TTC549 (cell line): ENCODE measurements around the gene PRIM2.
"Not testable (repeated sequence)": the region's sequence is repeated elsewhere in the genome, so short reads cannot be mapped to it uniquely, and the experiment has no call there.

Source experiments
- FAIRE-seq: peaks from 2 replicates; lab custom pipeline; 2012; peaks lifted over from hg19 to GRCh38; lab: Jason Lieb, UNC

The PRIM2 gene

DNA sequence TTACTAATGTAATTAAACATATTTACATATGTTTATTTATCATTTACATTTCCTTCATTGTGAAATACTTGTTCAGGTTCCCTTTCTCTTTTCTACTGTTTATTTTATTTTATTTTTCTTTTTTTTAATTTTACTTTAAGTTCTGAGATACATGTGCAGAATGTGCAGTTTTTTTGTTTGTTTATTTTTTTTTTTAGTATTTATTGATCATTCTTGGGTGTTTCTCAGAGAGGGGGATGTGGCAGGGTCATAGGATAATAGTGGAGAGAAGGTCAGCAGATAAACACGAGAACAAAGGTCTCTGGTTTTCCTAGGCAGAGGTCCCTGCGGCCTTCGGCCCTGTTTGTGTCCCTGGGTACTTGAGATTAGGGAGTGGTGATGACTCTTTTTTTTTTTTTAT is 8.7 kb upstream of the PRIM2 start:
- FAIRE-seq, result not testable (repeated sequence)

DNA sequence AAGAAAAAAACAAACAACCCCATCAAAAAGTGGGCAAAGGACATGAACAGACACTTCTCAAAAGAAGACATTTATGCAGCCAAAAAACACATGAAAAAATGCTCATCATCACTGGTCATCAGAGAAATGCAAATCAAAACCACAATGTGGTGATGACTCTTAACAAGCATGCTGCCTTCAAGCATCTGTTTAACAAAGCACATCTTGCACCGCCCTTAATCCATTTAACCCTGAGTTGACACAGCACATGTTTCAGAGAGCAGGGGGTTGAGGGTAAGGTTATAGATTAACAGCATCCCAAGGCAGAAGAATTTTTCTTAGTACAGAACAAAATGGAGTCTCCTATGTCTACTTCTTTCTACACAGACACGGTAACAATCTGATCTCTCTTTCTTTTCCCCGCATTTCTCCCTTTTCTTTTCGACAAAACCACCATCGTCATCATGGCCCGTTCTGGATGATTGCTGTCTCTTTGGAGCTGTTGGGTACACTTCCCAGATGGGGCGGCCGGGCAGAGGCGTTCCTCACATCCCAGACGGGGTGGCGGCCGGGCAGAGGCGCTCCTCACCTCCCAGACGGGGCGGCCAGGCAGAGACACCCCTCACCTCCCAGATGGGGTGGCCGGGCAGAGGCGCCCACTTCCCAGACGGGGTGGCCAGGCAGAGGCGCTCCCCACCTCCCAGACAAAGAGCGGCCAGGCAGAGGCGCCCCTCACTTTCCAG is 7.2 kb upstream of the PRIM2 start:
- FAIRE-seq, result not testable (repeated sequence)

DNA sequence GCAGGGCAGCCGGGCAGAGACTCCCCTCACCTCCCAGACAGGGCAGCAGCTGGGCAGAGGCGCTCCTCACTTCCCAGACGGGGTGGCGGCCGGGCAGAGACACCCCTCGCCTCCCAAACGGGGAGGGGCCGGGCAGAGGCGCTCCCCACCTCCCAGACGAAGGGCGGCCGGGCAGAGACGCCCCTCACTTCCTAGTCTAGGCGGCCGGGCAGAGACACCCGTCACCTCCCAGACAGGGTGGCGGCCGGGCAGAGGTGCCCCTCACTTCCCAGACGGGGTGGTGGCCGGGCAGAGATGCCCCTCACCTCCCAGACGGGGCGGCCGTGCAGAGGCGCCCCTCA is 6.6 kb upstream of the PRIM2 start:
- FAIRE-seq, result no peak

DNA sequence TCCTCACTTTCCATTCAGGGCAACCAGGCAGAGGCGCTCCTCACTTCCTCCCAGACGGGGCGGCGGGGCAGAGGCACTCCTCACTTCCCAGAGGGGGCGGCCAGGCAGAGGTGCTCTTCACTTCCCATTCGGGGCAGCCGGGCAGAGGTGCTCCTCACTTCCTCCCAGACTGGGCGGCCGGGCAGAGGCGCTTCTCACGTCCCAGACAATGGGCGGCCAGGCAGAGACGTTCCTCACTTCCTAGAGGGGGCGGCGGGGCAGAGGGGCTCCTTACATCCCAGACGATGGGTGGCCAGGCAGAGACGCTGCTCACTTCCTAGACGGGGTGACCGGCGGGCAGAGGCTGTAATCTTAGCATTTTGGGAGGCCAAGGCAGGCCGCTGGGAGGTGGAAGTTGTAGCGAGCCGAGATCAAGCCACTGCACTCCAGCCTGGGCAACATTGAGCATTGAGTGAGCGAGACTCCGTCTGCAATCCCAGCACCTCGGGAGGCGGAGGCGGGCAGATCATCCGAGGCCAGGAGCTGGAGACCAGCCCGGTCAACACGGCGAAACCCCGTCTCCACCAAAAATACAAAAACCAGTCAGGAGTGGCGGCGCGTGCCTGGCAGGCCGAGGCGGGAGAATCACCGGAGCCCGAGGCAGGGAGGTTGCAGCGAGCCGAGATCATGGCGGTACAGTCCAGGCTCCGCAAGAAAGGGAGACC is 6.0 kb upstream of the PRIM2 start:
- not testable (repeated sequence) for FAIRE-seq

DNA sequence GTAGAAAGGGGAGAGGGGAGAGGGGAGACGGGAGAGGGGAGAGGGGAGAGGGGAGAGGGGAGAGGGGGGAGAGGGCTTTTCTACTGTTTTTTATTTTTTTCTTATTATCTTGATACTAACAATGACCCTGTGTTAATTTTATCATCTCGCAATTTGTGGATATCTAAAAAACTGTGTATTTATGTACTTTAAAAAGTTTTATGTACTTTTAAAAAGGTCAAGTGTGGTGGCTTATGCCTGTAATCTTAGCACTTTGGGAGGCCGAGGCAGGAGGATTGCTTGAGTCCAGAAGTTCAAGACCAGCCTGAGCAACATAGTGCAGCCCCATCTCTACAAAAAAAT is 5.5 kb upstream of the PRIM2 start:
- FAIRE-seq, result no peak

DNA sequence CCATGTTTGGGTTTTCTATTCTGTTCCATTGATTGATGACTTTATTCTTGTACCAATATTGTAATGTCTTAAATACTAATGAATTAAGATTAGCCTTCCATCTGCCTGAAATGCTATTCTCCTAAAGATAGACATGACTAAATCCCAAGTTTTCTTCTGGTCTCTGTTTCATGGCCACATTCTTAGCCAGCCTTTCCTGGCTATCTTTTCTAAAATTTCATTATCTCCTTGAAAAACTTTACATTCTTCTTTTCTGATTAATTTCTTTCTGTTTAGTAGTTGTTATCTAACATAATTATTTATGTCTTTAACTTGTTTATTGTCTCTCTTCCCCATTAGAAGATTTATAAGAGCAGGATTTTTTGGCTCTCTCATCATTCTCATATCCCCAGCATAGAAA is 4.4 kb upstream of the PRIM2 start:
- FAIRE-seq, result no peak

DNA sequence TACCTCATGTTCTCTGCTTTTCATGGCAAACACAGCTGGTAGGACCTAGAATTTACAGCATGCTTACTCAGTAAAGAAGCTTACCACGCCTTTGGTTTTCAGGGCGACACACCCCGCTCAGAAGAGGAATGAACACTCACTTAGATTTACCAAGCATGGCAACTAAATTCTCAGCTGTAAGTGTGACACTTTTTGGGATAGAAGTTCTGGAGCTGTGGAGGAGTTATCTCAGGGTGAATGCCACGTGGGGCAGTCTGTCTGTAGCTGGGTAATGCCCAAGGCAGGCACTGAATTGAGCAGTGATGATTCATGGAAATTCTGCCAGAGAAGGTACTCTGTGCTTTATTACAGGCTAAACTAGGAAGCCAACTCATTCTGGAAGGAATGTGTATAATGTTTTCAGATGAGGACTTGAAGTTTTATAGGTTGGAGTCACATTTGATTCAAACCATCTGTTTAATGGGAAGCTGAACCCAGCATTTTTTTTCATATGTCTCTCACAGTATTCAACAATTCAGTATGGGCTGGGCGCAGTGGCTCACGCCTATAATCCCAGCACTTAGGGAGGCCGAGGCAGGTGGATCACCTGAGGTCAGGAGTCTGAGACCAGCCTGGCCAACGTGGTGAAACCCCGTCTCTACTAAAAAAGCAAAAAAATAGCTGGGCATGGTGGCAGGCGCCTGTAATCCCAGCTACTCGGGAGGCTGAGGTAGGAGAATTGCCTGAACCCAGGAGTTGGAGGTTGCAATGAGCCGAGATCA is 3.5 kb upstream of the PRIM2 start:
- no peak for FAIRE-seq

DNA sequence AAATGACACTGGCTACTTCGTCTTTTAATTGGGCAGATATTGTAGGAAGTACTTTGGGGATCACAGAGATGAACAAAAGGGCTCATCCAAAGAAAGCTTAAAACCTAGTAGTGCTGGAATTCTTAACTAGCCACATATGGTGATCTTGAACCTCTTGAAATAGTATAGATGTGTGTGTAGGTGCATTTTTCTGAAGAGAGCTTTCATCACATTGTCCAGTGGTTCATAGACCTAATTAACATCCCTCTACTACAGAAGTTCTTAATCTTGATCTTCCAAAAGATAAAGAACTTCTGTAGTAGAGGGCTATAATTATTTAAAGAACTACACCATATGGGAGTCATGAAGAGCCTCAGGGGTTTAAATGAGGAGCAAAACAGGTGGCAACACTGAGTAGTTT is 2.3 kb upstream of the PRIM2 start:
- FAIRE-seq, result no peak

DNA sequence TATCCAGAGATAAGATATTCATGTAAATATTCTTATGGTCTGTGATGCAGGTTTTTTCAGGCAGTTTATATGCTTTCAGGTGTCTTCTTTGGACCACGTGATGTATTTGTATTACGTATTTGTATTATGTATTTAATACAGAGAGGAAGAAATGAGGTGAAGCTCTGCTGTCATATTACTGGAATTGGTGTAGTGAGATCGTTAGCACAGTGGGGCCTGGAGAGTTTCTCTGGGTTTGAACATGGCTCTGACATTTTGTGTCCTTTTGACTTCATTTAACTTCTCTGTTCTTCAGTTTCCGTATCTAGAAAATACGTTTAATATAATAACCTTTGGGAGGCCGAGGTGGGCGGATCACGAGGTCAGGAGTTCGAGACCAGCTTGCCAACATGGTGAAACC is 1.6 kb upstream of the PRIM2 start:
- no peak for FAIRE-seq

DNA sequence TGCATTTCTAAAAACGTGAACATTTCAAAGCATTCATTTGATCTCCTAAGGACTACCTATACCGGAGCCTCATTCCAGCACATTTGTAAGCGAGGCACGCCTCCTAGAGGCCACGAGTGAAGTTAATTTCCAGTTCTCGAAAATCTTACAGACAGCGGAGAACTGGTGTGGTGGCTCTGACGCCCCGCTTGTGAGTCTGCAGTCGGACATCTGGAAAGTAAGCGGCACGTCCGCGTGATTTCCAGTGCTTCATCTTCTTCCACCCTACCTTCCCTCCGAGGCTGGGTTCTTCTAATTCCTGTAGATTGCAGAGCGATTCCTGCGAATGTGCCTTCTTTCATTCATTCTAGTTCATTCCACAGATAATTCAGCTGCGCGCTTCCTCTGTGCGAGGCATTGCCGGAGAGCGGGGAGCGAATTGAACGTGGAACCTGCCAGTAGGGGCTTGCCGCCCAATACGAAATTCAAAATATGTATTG is 810 bp upstream of the PRIM2 start:
- peak; percentile 81 for FAIRE-seq

DNA sequence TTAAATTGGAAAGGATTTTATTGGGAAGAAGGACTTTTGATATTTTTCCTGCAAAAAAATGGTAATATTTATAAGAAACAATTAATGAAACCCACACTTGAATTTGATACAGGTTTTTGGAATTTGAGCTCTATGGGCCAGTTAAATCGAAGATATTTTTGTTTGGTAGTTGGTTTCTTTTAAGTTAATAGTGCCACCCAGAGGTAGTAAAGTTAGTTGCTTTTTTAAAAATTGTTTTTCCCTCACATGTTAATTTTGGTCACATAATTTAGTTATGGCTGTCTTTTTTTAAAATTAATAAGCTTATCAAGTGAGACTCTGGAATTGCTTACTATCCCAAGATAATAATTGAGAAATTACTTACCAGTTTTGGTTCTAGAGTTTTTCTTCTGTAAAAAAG is 7.1 kb downstream of the PRIM2 start:
- peak; percentile 93 for FAIRE-seq

DNA sequence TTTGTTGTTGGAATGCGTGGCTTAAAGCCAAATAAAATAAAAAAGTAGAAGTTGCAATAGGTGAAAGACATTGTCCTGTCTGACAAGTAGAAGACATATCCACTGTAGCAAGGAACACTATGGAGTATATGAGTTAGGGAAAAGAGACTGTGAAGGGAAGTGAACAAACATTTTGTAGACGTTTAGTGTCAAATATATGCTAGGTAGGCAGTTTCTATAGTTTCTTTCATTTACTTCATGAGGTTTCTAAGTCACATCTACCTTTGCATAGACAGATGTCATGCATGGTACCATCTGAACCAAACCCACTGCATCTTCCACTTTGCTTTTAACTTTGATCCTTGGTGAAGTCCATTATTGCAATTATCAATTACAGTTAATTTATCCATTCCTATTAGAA is 9.9 kb downstream of the PRIM2 start:
- no peak for FAIRE-seq

DNA sequence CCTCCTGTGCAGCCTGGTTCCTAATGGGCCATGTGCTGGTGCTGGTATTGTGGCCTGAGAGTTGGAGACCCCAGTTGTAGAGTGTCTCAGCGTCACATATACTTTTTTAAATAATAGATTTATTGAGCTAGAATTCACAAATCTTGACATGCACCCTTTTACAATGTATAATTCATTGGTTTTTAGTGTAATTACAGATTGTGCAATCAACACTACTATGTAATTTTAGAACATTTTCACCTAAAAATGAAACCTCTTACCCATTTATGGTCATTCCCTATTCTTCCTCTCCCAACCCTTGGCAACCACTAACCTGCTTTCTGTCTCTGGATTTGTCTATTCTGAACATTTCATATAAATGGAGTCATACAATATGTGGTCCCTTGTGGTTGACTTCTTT is 10.6 kb downstream of the PRIM2 start:
- no peak for FAIRE-seq

DNA sequence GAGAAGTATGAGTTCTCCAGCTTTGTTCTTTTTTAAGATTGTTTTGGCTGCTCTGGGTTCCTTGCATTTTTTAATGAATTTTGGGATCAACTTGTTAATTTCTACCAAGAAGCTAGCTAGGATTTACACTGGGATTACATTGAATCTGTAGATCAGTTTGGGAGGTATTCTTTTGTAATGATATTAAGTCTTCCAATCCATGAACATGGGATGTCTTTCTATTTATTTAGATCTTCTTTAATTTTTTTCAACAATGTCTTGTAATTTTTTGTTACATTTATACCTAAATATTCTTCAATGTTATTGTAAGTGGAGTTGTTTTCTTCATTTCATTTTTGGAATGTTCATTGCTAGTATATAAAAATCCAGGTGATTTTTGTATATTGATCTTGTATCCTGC is 12.5 kb downstream of the PRIM2 start:
- FAIRE-seq, result no peak

DNA sequence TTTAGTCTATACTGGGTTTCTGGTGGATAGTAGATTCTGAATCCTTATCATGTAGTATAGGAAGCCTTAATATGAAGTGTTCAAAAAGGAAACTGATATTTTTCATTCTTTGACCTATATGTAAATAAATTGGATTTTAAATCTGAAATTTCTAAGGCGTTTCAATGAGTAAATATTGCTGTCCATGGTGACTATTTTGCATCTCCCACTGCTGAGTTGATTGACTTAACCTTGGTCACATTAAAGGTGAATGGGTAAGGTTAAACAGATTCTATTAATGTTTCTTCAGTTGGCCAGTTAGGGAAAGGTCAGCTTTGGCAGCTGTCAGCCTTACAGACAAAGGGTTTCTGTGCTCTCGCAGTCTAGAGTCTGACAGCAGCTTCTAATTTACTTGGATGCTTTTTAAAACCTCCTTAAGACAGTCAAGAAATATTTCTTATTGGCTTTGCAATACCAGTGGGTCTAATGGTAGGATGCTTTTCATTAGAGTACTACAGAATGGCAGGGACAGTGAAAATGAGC is 24.8 kb downstream of the PRIM2 start:
- FAIRE-seq, result no peak

DNA sequence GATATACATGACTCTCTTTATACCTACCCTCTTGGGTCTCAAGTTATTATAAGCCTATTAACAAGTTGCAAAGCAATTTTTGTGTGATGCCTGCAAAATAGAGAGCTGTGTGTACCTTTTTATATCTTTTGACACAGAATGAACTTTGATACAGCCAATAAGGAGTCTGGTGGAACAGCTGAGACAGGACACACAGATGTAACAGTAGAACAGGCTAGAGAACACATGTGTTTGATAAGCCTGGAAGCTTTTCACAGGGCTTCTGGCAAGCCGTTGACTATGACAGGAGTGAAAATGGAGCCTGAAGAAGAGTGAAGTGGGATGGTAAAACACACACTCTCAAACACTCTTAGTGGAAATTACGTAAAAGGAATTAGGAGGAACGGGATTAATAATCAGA is 25.9 kb downstream of the PRIM2 start:
- FAIRE-seq, result not testable (repeated sequence)

DNA sequence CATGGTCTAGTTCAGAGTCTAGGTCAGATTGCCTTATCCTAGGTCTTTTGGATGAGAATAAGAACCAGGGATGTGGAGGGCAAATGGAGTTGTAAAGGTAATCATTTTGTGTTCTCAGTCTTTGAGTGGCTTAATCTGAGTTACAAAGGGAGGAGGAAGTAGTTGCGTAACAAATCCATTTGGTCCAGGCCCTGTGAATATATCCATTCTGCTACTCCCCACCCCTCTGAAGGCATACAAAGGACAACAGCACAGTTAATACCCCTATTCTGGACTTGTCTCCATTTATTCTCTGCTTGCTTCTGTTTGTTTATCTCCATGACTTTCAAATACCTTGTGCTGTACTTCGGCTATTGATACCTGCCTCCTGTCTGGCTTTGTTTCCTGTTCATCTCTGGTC is 29.3 kb downstream of the PRIM2 start:
- not testable (repeated sequence) for FAIRE-seq

DNA sequence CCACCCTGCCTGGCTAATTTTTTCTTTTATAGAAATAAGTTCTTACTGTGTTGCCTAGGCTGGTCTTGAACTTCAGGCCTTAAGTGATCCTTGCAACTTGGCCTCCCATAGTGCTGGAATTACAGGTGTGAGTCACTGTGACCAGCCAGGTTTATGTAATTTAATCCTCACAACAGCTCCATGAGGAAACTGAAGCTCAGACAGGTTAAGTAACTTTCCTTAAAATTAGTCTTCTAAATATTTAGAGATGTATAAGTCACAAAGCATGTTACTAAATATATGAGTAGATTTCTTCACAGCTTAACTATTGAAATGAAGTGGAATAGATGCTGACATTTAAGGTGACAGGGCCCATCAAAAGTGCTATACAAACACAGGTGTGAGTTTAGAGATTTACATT is 30.2 kb downstream of the PRIM2 start:
- FAIRE-seq, result not testable (repeated sequence)

DNA sequence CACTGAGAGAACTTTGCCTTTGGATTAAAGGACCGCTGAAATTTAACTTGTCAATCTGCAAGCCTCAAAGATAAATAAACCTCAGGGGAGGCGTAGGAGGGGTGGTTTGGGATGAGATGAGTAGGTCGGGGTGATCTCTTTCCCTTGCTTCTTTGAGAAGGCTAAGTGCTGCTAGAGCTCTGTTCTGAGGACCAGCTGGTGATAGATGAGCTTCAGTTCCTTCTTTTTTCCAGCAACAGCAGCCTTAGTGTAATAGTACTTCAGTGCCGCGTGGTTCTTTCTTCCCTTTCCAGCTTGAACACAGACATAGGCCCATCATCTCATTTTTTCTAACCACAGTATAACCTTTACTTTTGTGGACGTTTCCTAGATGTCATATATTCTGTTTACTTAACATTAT is 33.0 kb downstream of the PRIM2 start:
- not testable (repeated sequence) for FAIRE-seq

DNA sequence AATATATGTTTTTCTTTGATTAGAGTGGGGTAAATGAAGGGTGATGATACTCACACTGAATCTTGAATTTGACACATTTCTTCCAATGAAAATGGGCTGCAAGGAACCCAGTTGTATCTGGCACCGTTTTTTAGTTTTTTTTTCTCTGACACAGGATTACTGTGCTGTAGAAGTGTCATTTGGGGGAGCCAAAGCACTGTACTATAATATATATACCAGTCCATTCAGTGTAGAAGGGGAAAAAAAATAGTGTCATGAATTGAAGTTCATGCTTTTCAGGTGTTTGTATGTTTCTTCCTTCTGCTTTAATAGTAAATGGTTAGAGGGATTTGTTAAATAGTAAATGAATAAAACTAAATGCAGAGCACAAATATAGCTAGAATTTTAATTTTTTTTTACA is 35.2 kb downstream of the PRIM2 start:
- FAIRE-seq, result not testable (repeated sequence)

DNA sequence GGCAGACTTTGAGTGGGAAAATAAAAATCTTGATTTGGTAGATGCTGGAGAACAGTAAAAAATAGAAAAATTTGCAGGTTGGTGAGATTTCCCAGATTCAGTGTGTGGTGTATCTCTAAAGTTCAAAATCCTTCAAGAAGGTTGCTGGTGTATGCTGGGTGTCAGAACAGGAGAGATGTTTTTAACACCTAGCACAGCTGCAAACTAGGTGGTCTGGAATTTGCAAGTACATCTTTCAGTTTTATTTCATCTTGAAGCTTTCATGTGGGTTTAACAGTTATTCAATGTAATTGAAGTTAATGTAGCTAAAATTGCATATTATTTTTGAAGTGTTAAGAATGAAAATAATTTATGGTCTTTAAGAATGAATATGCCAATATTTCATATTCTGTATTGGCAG is 40.9 kb downstream of the PRIM2 start:
- FAIRE-seq, result not testable (repeated sequence)

DNA sequence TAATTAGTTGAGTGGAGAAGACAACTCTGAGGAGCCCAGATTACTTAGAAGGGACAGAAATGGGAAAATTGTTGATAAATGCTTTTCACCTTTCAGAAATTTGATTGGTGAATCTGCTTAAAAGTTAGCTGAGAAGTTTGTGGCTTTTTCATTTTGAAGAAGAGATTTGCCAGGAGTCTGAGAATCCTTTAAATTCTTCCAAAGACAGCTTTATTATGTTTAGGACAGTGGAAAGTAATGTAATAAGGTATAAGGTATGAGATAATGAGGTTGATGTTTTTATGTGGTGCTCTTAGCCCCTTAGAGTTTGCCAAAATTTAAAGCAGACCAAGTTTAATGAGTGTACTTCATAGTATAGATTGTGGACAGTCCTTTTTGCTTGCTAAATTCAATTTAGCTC is 42.3 kb downstream of the PRIM2 start:
- FAIRE-seq, result not testable (repeated sequence)

DNA sequence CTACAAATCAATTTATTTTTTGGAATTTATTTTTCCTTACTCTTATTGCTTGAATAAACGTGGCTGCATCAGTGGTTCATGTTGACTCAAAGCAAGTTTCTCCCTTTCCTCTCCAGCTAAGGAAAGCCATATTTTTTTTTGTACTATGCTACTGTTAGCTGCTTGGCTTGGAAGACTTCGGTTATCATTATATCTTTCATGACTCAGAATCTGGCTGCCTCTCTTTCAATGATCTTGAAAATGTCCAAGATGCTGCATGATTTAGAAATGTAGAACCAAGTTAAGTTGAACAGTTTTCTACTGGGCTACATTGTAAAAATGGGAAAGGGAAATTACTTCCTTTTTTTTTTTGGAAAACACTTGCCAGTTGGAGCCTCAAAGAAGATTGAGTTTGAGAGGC is 44.9 kb downstream of the PRIM2 start:
- FAIRE-seq, result not testable (repeated sequence)
